WTC11 (cell line): ENCODE measurements around the gene C1QTNF9B. TPM values are rescaled to one million over a fixed set of nuclear protein-coding genes. Genes with fewer than 3 reads are reported as not detected.
"Not testable (repeated sequence)": the region's sequence is repeated elsewhere in the genome, so short reads cannot be mapped to it uniquely, and the experiment has no call there.

Experiments used
- ATAC-seq: fragments of 200-7000 bp; cut with Tn5 transposase; 2 replicates; pipeline ENCODE4 v1.10.0; 2021; ENCODE audit warnings: mild to moderate bottlenecking, moderate library complexity
- CTCF ChIA-PET: fragments of 300-600 bp; sonication (Branson Sonifier 250); formaldehyde crosslinking; loops from one replicate; lab custom pipeline; 2021; ENCODE audit warnings: antibody characterized with exemption; lab: Charles Lee
- POLR2A ChIA-PET: fragments of 350-600 bp; sonication (Branson Sonifier 250); formaldehyde crosslinking; loops from one replicate; lab custom pipeline; 2021; ENCODE audit warnings: antibody characterized with exemption; lab: Charles Lee
- DNase-seq: peaks from one replicate; pipeline ENCODE4 v3.0.0; 2021; ENCODE audit warnings: low spot score
- H3K27ac Mint-ChIP-seq: 2 replicates; pipeline ENCODE4 v1.8.0; 2021; ENCODE audit warnings: mixed read lengths
- H3K27me3 Mint-ChIP-seq: 2 replicates; pipeline ENCODE4 v1.8.0; 2021; ENCODE audit warnings: low read depth, mild to moderate bottlenecking, moderate library complexity, mixed read lengths
- H3K36me3 Mint-ChIP-seq: 2 replicates; pipeline ENCODE4 v1.8.0; 2021; ENCODE audit warnings: mixed read lengths
- H3K4me1 Mint-ChIP-seq: 2 replicates; pipeline ENCODE4 v1.8.0; 2022; ENCODE audit warnings: mixed read lengths
- H3K4me3 Mint-ChIP-seq: 2 replicates; pipeline ENCODE4 v1.8.0; 2021; ENCODE audit warnings: mild to moderate bottlenecking, moderate library complexity, mixed read lengths
- H3K9me3 Mint-ChIP-seq: 2 replicates; pipeline ENCODE4 v1.8.0; 2021; ENCODE audit warnings: mixed read lengths
- ATF3 ChIP-seq: sonication (generic); formaldehyde crosslinking; conservative IDR thresholded peaks from 2 replicates; pipeline ENCODE4 v1.8.1; 2022; ENCODE audit warnings: mild to moderate bottlenecking, missing genetic modification reagents
- CBFB ChIP-seq: sonication (generic); formaldehyde crosslinking; IDR thresholded peaks from 2 replicates; pipeline ENCODE4 v1.8.1; 2022; ENCODE audit warnings: mild to moderate bottlenecking, low read depth, missing genetic modification reagents
- CREB1 ChIP-seq: sonication (generic); formaldehyde crosslinking; IDR thresholded peaks from 2 replicates; pipeline ENCODE4 v1.8.0; 2023; ENCODE audit warnings: mild to moderate bottlenecking, missing genetic modification reagents
- FOXP4 ChIP-seq: sonication (generic); formaldehyde crosslinking; IDR thresholded peaks from 2 replicates; pipeline ENCODE4 v1.8.0; 2022; ENCODE audit warnings: mild to moderate bottlenecking, missing genetic modification reagents
- HMGXB4 ChIP-seq: sonication (generic); formaldehyde crosslinking; IDR thresholded peaks from 2 replicates; pipeline ENCODE4 v1.8.1; 2023; ENCODE audit warnings: mild to moderate bottlenecking, moderate library complexity, missing genetic modification reagents
- KAT7 ChIP-seq: sonication (generic); formaldehyde crosslinking; IDR thresholded peaks from 2 replicates; pipeline ENCODE4 v1.8.1; 2023; ENCODE audit warnings: missing genetic modification reagents, mild to moderate bottlenecking, borderline replicate concordance
- OVOL2 ChIP-seq: fragments of 250-450 bp; sonication (Bioruptor Pico); IDR thresholded peaks from 2 replicates; pipeline ENCODE4 v1.9.0; 2021; ENCODE audit warnings: mild to moderate bottlenecking, borderline replicate concordance
- RELA ChIP-seq: sonication (generic); formaldehyde crosslinking; IDR thresholded peaks from 2 replicates; pipeline ENCODE4 v1.8.1; 2022; ENCODE audit warnings: missing genetic modification reagents, mild to moderate bottlenecking, borderline replicate concordance
- RORB ChIP-seq: fragments of 250-450 bp; sonication (Bioruptor Pico); IDR thresholded peaks from 2 replicates; pipeline ENCODE4 v1.9.0; 2021; ENCODE audit warnings: mild to moderate bottlenecking
- ZNF317 ChIP-seq: sonication (generic); formaldehyde crosslinking; IDR thresholded peaks from 2 replicates; pipeline ENCODE4 v1.8.1; 2023; ENCODE audit warnings: low read depth, mild to moderate bottlenecking, moderate library complexity, missing genetic modification reagents, borderline replicate concordance
- ZNF512 ChIP-seq: sonication (generic); formaldehyde crosslinking; IDR thresholded peaks from 2 replicates; pipeline ENCODE4 v1.8.1; 2022; ENCODE audit warnings: missing genetic modification reagents, borderline replicate concordance
- total RNA-seq: library from RNA; stranded (reverse); gene quantifications from 3 replicates; pipeline ENCODE4 v1.2.3, GENCODE V29; 2021
- TF ChIP-seq, protein P1 (sequence below): sonication (generic); formaldehyde crosslinking; IDR thresholded peaks from 2 replicates; pipeline ENCODE4 v1.8.0; 2022; ENCODE audit warnings: missing genetic modification reagents

The C1QTNF9B gene
- total RNA-seq, 1 experiment from 2014 or later, result 0.20 TPM

GRCh38 chr13:23945612-23946011 lies 48.3 kb upstream of the C1QTNF9B start:
- Mint-ChIP-seq H3K4me1 (no peaks in the 10 kb centered on the region), H3K36me3 (no peaks in the 10 kb centered on the region), H3K9me3 (peaks cover 2% of the 10 kb centered on the region), H3K27ac (no peak overlapping the region), H3K27me3 (no peaks in the 10 kb centered on the region)
- CTCF ChIA-PET, result interaction anchor here (2.5 kb wide), 1 partner anchor 15 kb away, joined by 10 read pairs; no protein-coding TSS in a partner anchor
- ATAC-seq (no peak), DNase-seq (peak; percentile 16)
- POLR2A ChIA-PET, result no interaction called here
- no peak for TF ChIP-seq FOXP4 (CRISPR knock-in tag)
- TF ChIP-seq, protein P1, sequence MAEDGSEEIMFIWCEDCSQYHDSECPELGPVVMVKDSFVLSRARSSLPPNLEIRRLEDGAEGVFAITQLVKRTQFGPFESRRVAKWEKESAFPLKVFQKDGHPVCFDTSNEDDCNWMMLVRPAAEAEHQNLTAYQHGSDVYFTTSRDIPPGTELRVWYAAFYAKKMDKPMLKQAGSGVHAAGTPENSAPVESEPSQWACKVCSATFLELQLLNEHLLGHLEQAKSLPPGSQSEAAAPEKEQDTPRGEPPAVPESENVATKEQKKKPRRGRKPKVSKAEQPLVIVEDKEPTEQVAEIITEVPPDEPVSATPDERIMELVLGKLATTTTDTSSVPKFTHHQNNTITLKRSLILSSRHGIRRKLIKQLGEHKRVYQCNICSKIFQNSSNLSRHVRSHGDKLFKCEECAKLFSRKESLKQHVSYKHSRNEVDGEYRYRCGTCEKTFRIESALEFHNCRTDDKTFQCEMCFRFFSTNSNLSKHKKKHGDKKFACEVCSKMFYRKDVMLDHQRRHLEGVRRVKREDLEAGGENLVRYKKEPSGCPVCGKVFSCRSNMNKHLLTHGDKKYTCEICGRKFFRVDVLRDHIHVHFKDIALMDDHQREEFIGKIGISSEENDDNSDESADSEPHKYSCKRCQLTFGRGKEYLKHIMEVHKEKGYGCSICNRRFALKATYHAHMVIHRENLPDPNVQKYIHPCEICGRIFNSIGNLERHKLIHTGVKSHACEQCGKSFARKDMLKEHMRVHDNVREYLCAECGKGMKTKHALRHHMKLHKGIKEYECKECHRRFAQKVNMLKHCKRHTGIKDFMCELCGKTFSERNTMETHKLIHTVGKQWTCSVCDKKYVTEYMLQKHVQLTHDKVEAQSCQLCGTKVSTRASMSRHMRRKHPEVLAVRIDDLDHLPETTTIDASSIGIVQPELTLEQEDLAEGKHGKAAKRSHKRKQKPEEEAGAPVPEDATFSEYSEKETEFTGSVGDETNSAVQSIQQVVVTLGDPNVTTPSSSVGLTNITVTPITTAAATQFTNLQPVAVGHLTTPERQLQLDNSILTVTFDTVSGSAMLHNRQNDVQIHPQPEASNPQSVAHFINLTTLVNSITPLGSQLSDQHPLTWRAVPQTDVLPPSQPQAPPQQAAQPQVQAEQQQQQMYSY (CRISPR knock-in tag), result peak; percentile 69
- TF ChIP-seq ATF3 (CRISPR knock-in tag), result no peak
- TF ChIP-seq OVOL2 (CRISPR knock-in tag), result no peak
- no peak for TF ChIP-seq RELA
- TF ChIP-seq, all 79 proteins: peak for 1
- H3K4me3 Mint-ChIP-seq, result no peak overlapping the region; the same call in 1 of the 2 replicates

DNA sequence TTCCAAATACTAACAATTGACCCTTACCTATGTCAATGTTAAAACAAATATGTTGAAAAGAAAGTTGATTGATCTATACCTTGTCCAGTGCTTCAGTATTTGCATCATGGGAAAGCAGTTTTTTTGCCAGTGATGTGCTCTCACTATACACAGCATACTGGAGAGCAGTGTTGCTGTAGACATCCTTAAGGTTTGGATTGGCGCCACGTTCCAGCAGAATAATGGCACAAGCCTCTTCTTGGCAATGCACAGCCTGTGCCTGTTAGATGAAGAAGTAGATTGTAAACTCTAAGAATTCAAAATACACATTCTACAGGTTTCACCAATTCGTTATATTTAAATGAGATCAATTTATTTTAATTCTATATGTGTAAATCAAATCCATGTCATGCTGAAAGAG lies 43.9 kb upstream of the C1QTNF9B start:
- TF ChIP-seq HMGXB4 (CRISPR knock-in tag) (no peak), ATF3 (CRISPR knock-in tag) (no peak), OVOL2 (CRISPR knock-in tag) (no peak), ZNF512 (CRISPR knock-in tag) (no peak), CBFB (CRISPR knock-in tag) (no peak), KAT7 (CRISPR knock-in tag) (no peak), RORB (no peak), ZNF317 (no peak), CREB1 (CRISPR knock-in tag) (no peak)
- no peak for DNase-seq
- peaks cover 42% of the 10 kb centered on the region for H3K9me3 Mint-ChIP-seq
- no peak overlapping the region for H3K4me3 Mint-ChIP-seq
- H3K4me1 Mint-ChIP-seq, result no peaks in the 10 kb centered on the region
- ChIA-PET CTCF (no interaction called here), POLR2A (no interaction called here)
- ATAC-seq, result no peak
- peaks cover 3% of the 10 kb centered on the region; the same call in 1 of the 2 replicates for H3K27me3 Mint-ChIP-seq
- H3K27ac Mint-ChIP-seq, result no peak overlapping the region
- peaks cover 26% of the 10 kb centered on the region for H3K36me3 Mint-ChIP-seq

GRCh38 chr13:23939666-23940065 lies 42.4 kb upstream of the C1QTNF9B start:
- H3K9me3 Mint-ChIP-seq, result peaks cover 44% of the 10 kb centered on the region
- H3K4me1 Mint-ChIP-seq, ATAC-seq, CTCF ChIA-PET, DNase-seq, H3K27me3 Mint-ChIP-seq, H3K4me3 Mint-ChIP-seq, H3K27ac Mint-ChIP-seq, POLR2A ChIA-PET: not testable (repeated sequence)
- H3K36me3 Mint-ChIP-seq, result peaks cover 26% of the 10 kb centered on the region
